ENCODE measurements around the gene C5orf24.

GRCh38 chr5:134845335-134845851, 375 bp upstream of the C5orf24 start:
- TF ChIP-seq, protein P1, sequence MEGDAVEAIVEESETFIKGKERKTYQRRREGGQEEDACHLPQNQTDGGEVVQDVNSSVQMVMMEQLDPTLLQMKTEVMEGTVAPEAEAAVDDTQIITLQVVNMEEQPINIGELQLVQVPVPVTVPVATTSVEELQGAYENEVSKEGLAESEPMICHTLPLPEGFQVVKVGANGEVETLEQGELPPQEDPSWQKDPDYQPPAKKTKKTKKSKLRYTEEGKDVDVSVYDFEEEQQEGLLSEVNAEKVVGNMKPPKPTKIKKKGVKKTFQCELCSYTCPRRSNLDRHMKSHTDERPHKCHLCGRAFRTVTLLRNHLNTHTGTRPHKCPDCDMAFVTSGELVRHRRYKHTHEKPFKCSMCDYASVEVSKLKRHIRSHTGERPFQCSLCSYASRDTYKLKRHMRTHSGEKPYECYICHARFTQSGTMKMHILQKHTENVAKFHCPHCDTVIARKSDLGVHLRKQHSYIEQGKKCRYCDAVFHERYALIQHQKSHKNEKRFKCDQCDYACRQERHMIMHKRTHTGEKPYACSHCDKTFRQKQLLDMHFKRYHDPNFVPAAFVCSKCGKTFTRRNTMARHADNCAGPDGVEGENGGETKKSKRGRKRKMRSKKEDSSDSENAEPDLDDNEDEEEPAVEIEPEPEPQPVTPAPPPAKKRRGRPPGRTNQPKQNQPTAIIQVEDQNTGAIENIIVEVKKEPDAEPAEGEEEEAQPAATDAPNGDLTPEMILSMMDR (IDR thresholded peaks at IDR 0.05): no peak
- TF ChIP-seq EP300 (IDR thresholded peaks at IDR 0.05): no peak
